Mesenchymal stem cell (in vitro differentiated cells and primary cell): ENCODE data around the gene AP1B1.

Experiments used
- DNase-seq: peaks from one replicate; pipeline ENCODE4 v3.0.0-alpha.2; 2013
- H2AFZ ChIP-seq: one replicate; pipeline ENCODE4 v1.6.1; 2013; ENCODE audit warnings: low read depth, mild to moderate bottlenecking, control low read depth, inconsistent platforms, low read length, moderate library complexity
- H2AK5ac ChIP-seq: 2 replicates; pipeline ENCODE4 v1.6.1; 2013; ENCODE audit warnings: low read length, moderate library complexity, mild to moderate bottlenecking, inconsistent platforms; ENCODE audit not compliant: severe bottlenecking
- H2BK120ac ChIP-seq: one replicate; pipeline ENCODE4 v1.6.1; 2013; ENCODE audit warnings: low read depth, mild to moderate bottlenecking, inconsistent platforms, low read length, moderate library complexity
- H2BK12ac ChIP-seq, 2 experiments: one replicate each; pipeline ENCODE4 v1.6.1; 2013; ENCODE audit warnings: inconsistent platforms in 2 of 2, low read length in 2 of 2, mild to moderate bottlenecking in 2 of 2, moderate library complexity in 2 of 2, control low read depth in 1 of 2
- H2BK15ac ChIP-seq: one replicate; pipeline ENCODE4 v1.6.1; 2013; ENCODE audit warnings: mild to moderate bottlenecking, low read depth, inconsistent platforms; ENCODE audit not compliant: poor library complexity, severe bottlenecking
- H2BK5ac ChIP-seq: 2 replicates; pipeline ENCODE4 v1.6.1; 2013; ENCODE audit warnings: low read depth, mild to moderate bottlenecking, low read length, control low read depth, inconsistent platforms; ENCODE audit not compliant: poor library complexity, severe bottlenecking
- H3K14ac ChIP-seq, 2 experiments: one replicate each; pipeline ENCODE4 v1.6.1; 2013; ENCODE audit warnings: inconsistent platforms in 2 of 2, low read length in 2 of 2, control low read depth in 1 of 2, mild to moderate bottlenecking in 1 of 2, moderate library complexity in 1 of 2
- H3K18ac ChIP-seq, 2 experiments: one replicate each; pipeline ENCODE4 v1.6.1; 2013; ENCODE audit warnings: inconsistent platforms in 2 of 2, low read length in 2 of 2, control low read depth in 1 of 2, low read depth in 1 of 2, mild to moderate bottlenecking in 1 of 2
- H3K23ac ChIP-seq, 2 experiments: one replicate each; pipeline ENCODE4 v1.6.1; 2013; ENCODE audit warnings: inconsistent platforms in 2 of 2, low read length in 2 of 2, mild to moderate bottlenecking in 2 of 2, moderate library complexity in 2 of 2, control low read depth in 1 of 2
- H3K27ac ChIP-seq: 2 replicates; pipeline ENCODE4 v1.5.1; 2013; ENCODE audit warnings: mild to moderate bottlenecking, moderate library complexity, low read length, control low read depth, inconsistent platforms; ENCODE audit not compliant: poor library complexity, severe bottlenecking
- H3K27me3 ChIP-seq, 2 experiments: 2 replicates each; pipeline versions ENCODE4 v1.6.1 to v1.7.0; 2013; ENCODE audit warnings: low read length in 2 of 2, mild to moderate bottlenecking in 2 of 2, moderate library complexity in 2 of 2, control low read depth in 1 of 2, inconsistent platforms in 1 of 2; ENCODE audit not compliant: control insufficient read depth in 1 of 2, insufficient read depth in 1 of 2
- H3K36me3 ChIP-seq, 2 experiments: 2 replicates each; pipeline versions ENCODE4 v1.6.1 to v1.7.0; 2013; ENCODE audit warnings: low read length in 2 of 2, control low read depth in 1 of 2, inconsistent platforms in 1 of 2, low read depth in 1 of 2, mild to moderate bottlenecking in 1 of 2; ENCODE audit not compliant: insufficient read depth in 2 of 2, control insufficient read depth in 1 of 2
- H3K4ac ChIP-seq, 2 experiments: one replicate each; pipeline ENCODE4 v1.6.1; 2013; ENCODE audit warnings: inconsistent platforms in 2 of 2, low read length in 2 of 2, mild to moderate bottlenecking in 2 of 2, moderate library complexity in 2 of 2, control low read depth in 1 of 2, low read depth in 1 of 2
- H3K4me1 ChIP-seq: 2 replicates; pipeline ENCODE4 v1.6.1; 2013; ENCODE audit warnings: low read depth, low read length, control low read depth; ENCODE audit not compliant: control insufficient read depth, insufficient read depth
- H3K4me2 ChIP-seq: 2 replicates; pipeline ENCODE4 v1.6.1; 2013; ENCODE audit warnings: low read length, mild to moderate bottlenecking, inconsistent platforms; ENCODE audit not compliant: poor library complexity, severe bottlenecking
- H3K4me3 ChIP-seq, 2 experiments: 2 replicates each; pipeline versions ENCODE4 v1.5.1 to v1.7.0; 2013; ENCODE audit warnings: low read length in 2 of 2, mild to moderate bottlenecking in 2 of 2, control low read depth in 1 of 2, low read depth in 1 of 2; ENCODE audit not compliant: insufficient read depth in 1 of 2
- H3K79me1 ChIP-seq: replicated peaks from 2 replicates; pipeline ENCODE4 v1.6.1; 2013; ENCODE audit warnings: mild to moderate bottlenecking, control low read depth, low read length, inconsistent platforms; ENCODE audit not compliant: poor library complexity, severe bottlenecking
- H3K9ac ChIP-seq: 2 replicates; pipeline ENCODE4 v1.7.0; 2013; ENCODE audit warnings: mild to moderate bottlenecking, low read length, moderate library complexity
- H3K9me3 ChIP-seq: 2 replicates; pipeline ENCODE4 v1.7.0; 2013; ENCODE audit warnings: mild to moderate bottlenecking, low read length; ENCODE audit not compliant: control insufficient read depth
- H4K8ac ChIP-seq: one replicate; pipeline ENCODE4 v1.6.1; 2013; ENCODE audit warnings: inconsistent platforms, mild to moderate bottlenecking, low read length, moderate library complexity
- H4K91ac ChIP-seq: one replicate; pipeline ENCODE4 v1.6.1; 2013; ENCODE audit warnings: mild to moderate bottlenecking, low read length, inconsistent platforms
- WGBS: methylation state at CpG from one replicate; pipeline ENCODE4 v1.1.7; 2013; ENCODE audit warnings: mixed read lengths; 5-methylcytosine and 5-hydroxymethylcytosine counted together

The AP1B1 gene

GRCh38 chr22:29352778-29353177 lies 35.6 kb downstream of the AP1B1 start:
- peaks cover 3% of the 10 kb centered on the region for H3K4me1 ChIP-seq
- H2BK12ac ChIP-seq = no peak overlapping the region
- 83% methylated on average over 4 of the region's 9 CpGs for WGBS

GRCh38 chr22:29351891-29352290 lies 36.5 kb downstream of the AP1B1 start:
- Histone ChIP-seq H3K79me1 (peaks cover 10% of the 10 kb centered on the region), H3K14ac (no peak overlapping the region), H3K9me3 (no peaks in the 10 kb centered on the region), H3K9ac (no peak overlapping the region), H3K36me3 (peaks cover 78 to 95% of the 10 kb centered on the region in 2 experiments), H3K27me3 (no peaks in the 10 kb centered on the region), H4K8ac (no peak overlapping the region), H3K4me3 (no peak overlapping the region), H4K91ac (no peak overlapping the region), H2BK120ac (no peak overlapping the region), H3K23ac (no peak overlapping the region), H3K18ac (no peak overlapping the region), H3K4me2 (no peak overlapping the region), H2BK15ac (no peak overlapping the region), H2BK5ac (no peak overlapping the region), H3K4me1 (peaks cover 3% of the 10 kb centered on the region), H3K27ac (no peak overlapping the region), H2BK12ac (no peak overlapping the region), H2AK5ac (no peak overlapping the region), H3K4ac (no peak overlapping the region), H2AFZ (no peak overlapping the region)
- DNase-seq = no peak
- 94% methylated on average over 8 of the region's 9 CpGs for WGBS

More at GRCh38 chr22:29352778-29353177, 35.6 kb downstream of the AP1B1 start:
- H3K18ac ChIP-seq = no peak overlapping the region
- no peak overlapping the region for H3K4ac ChIP-seq
- no peak overlapping the region for H2BK5ac ChIP-seq
- no peak overlapping the region for H2BK15ac ChIP-seq
- peaks cover 6% of the 10 kb centered on the region for H3K79me1 ChIP-seq
- peaks cover 79 to 87% of the 10 kb centered on the region in 2 experiments for H3K36me3 ChIP-seq
- no peak overlapping the region for H4K91ac ChIP-seq
- no peak overlapping the region for H3K27ac ChIP-seq
- H3K27me3 ChIP-seq = no peaks in the 10 kb centered on the region
- H2BK120ac ChIP-seq = no peak overlapping the region
- no peak overlapping the region for H2AK5ac ChIP-seq
- no peaks in the 10 kb centered on the region for H3K9me3 ChIP-seq
- H4K8ac ChIP-seq = no peak overlapping the region
- H2AFZ ChIP-seq = no peak overlapping the region
- no peak overlapping the region for H3K23ac ChIP-seq
- no peak overlapping the region for H3K4me3 ChIP-seq
- no peak overlapping the region for H3K4me2 ChIP-seq
- no peak overlapping the region for H3K14ac ChIP-seq
- no peak for DNase-seq
- H3K9ac ChIP-seq = no peak overlapping the region

GRCh38 chr22:29351042-29351441 lies 37.3 kb downstream of the AP1B1 start:
- WGBS = 97% methylated on average over 6 of the region's 6 CpGs
- H3K27ac ChIP-seq = no peak overlapping the region
- DNase-seq = no peak
- H3K36me3 ChIP-seq = peaks cover 79 to 96% of the 10 kb centered on the region in 2 experiments
- H3K4ac ChIP-seq = no peak overlapping the region
- no peak overlapping the region for H2BK5ac ChIP-seq
- no peak overlapping the region for H2AFZ ChIP-seq
- H3K4me3 ChIP-seq = no peak overlapping the region
- no peak overlapping the region for H4K91ac ChIP-seq
- H3K4me1 ChIP-seq = peaks cover 3% of the 10 kb centered on the region
- no peaks in the 10 kb centered on the region for H3K9me3 ChIP-seq
- H2BK15ac ChIP-seq = no peak overlapping the region
- H4K8ac ChIP-seq = no peak overlapping the region
- peaks cover 9% of the 10 kb centered on the region for H3K79me1 ChIP-seq
- no peak overlapping the region for H2BK120ac ChIP-seq
- H3K4me2 ChIP-seq = no peak overlapping the region
- H2BK12ac ChIP-seq = no peak overlapping the region
- H3K9ac ChIP-seq = no peak overlapping the region
- no peak overlapping the region for H2AK5ac ChIP-seq
- H3K23ac ChIP-seq = no peak overlapping the region
- H3K14ac ChIP-seq = no peak overlapping the region
- no peaks in the 10 kb centered on the region for H3K27me3 ChIP-seq
- no peak overlapping the region for H3K18ac ChIP-seq

DNA sequence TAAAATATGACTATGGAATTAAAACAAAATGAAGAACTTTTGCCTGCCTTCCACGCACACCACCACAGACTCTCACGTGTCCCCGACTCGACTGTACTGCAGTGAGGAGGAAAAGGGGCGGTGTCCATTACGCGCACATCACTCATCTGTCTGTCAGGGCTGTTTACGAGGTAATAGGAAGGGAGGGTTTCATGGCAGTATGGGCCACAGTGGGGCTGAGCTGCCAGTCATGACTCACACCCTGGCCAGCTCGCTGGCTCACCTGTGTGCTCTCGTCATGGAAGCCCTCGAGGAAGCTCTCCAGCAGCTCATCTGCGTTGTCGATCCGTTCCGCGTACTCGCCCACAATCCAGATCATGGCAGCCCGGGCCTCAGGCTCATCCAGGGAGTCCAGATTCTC lies 39.4 kb downstream of the AP1B1 start:
- H3K27me3 ChIP-seq = no peaks in the 10 kb centered on the region
- H4K91ac ChIP-seq = peak overlapping the region; percentile 34
- H2BK5ac ChIP-seq = no peak overlapping the region
- no peak overlapping the region for H3K4me2 ChIP-seq
- no peak overlapping the region for H2AFZ ChIP-seq
- peaks cover 64 to 83% of the 10 kb centered on the region in 2 experiments for H3K36me3 ChIP-seq
- H2AK5ac ChIP-seq = no peak overlapping the region
- peaks cover 9% of the 10 kb centered on the region for H3K79me1 ChIP-seq
- no peak overlapping the region for H3K9ac ChIP-seq
- no peak overlapping the region for H3K23ac ChIP-seq
- no peak overlapping the region for H2BK12ac ChIP-seq
- peaks cover 8% of the 10 kb centered on the region for H3K4me1 ChIP-seq
- no peak overlapping the region for H4K8ac ChIP-seq
- H3K27ac ChIP-seq = no peak overlapping the region
- no peak overlapping the region for H3K4me3 ChIP-seq
- no peak overlapping the region for H3K18ac ChIP-seq
- no peak overlapping the region for H2BK120ac ChIP-seq
- no peaks in the 10 kb centered on the region for H3K9me3 ChIP-seq
- H2BK15ac ChIP-seq = no peak overlapping the region
- H3K4ac ChIP-seq = peak overlapping the region in 1 of 2 experiments; percentile 27
- DNase-seq = no peak
- WGBS = 92% methylated on average over 17 of the region's 18 CpGs
- no peak overlapping the region for H3K14ac ChIP-seq
